KMS-11 (cell line): Measurements from ENCODE around the gene EIF2AK3.
A peak's percentile ranks its signal among the peaks of the same experiment; 100 is the strongest.

ENCODE experiments used
- H2AFZ ChIP-seq: fragments of 200-600 bp; sonication (generic); 2 replicates; pipeline ENCODE4 v1.6.1; 2016; ENCODE audit warnings: antibody characterized with exemption, mixed run types, low read depth
- H3K27ac ChIP-seq: fragments of 200-600 bp; sonication (generic); 2 replicates; pipeline ENCODE4 v1.6.1; 2016; ENCODE audit warnings: mild to moderate bottlenecking, mixed run types
- H3K27me3 ChIP-seq: fragments of 200-600 bp; sonication (generic); 2 replicates; pipeline ENCODE4 v1.6.1; 2017; ENCODE audit warnings: mild to moderate bottlenecking, low read depth, mixed run types, moderate library complexity; ENCODE audit not compliant: insufficient read depth
- H3K36me3 ChIP-seq: fragments of 200-600 bp; sonication (generic); 2 replicates; pipeline ENCODE4 v1.6.1; 2017; ENCODE audit warnings: mild to moderate bottlenecking, mixed run types; ENCODE audit not compliant: insufficient read depth
- H3K4me1 ChIP-seq: fragments of 200-600 bp; sonication (generic); 2 replicates; pipeline ENCODE4 v1.6.1; 2016; ENCODE audit warnings: mild to moderate bottlenecking, low read depth, mixed run types; ENCODE audit not compliant: poor library complexity, severe bottlenecking
- H3K4me2 ChIP-seq: fragments of 200-600 bp; sonication (generic); 2 replicates; pipeline ENCODE4 v1.7.0; 2016; ENCODE audit warnings: mild to moderate bottlenecking, mixed run types
- H3K4me3 ChIP-seq: fragments of 200-600 bp; sonication (generic); IDR thresholded peaks from 2 replicates; pipeline ENCODE4 v1.6.1; 2017; ENCODE audit warnings: low read depth, low read length, mixed read lengths; ENCODE audit not compliant: insufficient read depth
- H3K79me2 ChIP-seq: fragments of 200-600 bp; sonication (generic); 2 replicates; pipeline ENCODE4 v1.6.1; 2016; ENCODE audit warnings: low read depth, mixed run types; ENCODE audit not compliant: insufficient read depth
- H3K9ac ChIP-seq: fragments of 200-600 bp; sonication (generic); 2 replicates; pipeline ENCODE4 v1.6.1; 2016; ENCODE audit warnings: mild to moderate bottlenecking, mixed run types
- H4K20me1 ChIP-seq: fragments of 200-600 bp; sonication (generic); 2 replicates; pipeline ENCODE4 v1.6.1; 2016; ENCODE audit warnings: mild to moderate bottlenecking, mixed run types; ENCODE audit not compliant: insufficient read depth
- CTCF ChIP-seq: fragments of 200-600 bp; sonication (generic); conservative IDR thresholded peaks from 2 replicates; pipeline ENCODE4 v1.6.1; 2017; ENCODE audit warnings: low read depth, mild to moderate bottlenecking, antibody characterized with exemption, low read length, moderate library complexity, mixed read lengths

The EIF2AK3 gene

DNA sequence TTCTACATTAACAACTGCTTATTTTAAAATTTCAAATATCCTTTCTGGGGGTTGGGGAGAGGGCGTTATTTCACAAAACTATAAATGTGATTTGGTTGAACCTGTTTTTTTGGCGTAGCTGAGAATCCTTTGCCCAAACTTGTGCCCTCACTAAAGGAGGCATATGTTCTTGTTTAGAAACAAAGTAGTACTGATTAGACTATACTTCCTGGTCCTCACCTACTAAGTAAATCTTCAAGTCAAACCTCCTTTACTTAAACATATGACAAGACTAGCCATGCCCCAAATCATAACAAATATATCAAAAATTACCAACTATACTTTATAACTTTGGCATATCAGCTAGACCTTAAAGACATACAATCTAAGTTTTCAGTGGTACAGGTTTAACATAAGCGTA, 5.8 kb downstream of the EIF2AK3 start:
- Histone ChIP-seq H3K36me3 (no peaks in the 10 kb centered on the region), H3K27me3 (no peaks in the 10 kb centered on the region), H3K4me3 (no peak overlapping the region), H3K9ac (no peak overlapping the region), H3K4me2 (no peak overlapping the region), H4K20me1 (no peaks in the 10 kb centered on the region), H3K79me2 (peaks cover 100% of the 10 kb centered on the region), H3K4me1 (peaks cover 76% of the 10 kb centered on the region), H3K27ac (no peak overlapping the region), H2AFZ (no peak overlapping the region)
- TF ChIP-seq CTCF = no peak

GRCh38 chr2:88620015-88620414, 7.2 kb downstream of the EIF2AK3 start:
- Histone ChIP-seq H3K27ac (no peak overlapping the region), H2AFZ (no peak overlapping the region), H3K79me2 (peaks cover 100% of the 10 kb centered on the region), H3K4me1 (peaks cover 79% of the 10 kb centered on the region), H3K9ac (no peak overlapping the region), H4K20me1 (no peaks in the 10 kb centered on the region), H3K4me3 (no peak overlapping the region), H3K27me3 (no peaks in the 10 kb centered on the region), H3K4me2 (no peak overlapping the region), H3K36me3 (no peaks in the 10 kb centered on the region)
- no peak for TF ChIP-seq CTCF

DNA sequence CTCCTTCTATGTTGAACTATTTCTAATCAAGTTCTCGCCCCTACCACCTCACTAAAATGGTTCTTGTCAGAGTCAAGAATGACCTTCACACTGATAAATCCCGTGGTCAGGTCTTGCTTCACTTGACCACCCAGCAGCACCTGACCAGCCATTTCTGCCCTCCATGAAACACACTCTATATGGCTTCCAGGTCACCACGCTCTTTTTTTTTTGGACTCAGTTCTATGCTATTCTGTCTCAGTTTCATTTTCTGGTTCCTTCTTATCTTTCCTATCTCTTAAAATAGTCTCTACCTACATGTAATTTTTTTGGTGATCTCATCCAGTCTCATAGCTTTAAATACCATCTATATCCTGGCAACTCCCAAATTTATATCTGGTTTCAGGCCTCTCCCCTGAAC, 11.4 kb downstream of the EIF2AK3 start:
- Histone ChIP-seq H3K9ac (no peak overlapping the region), H3K36me3 (no peaks in the 10 kb centered on the region)
- TF ChIP-seq CTCF = no peak

GRCh38 chr2:88614497-88615157, 12.6 kb downstream of the EIF2AK3 start:
- H3K79me2 ChIP-seq = peaks cover 63% of the 10 kb centered on the region; the same call in 1 of the 2 replicates
- H3K4me3 ChIP-seq = no peak overlapping the region
- peak overlapping the region; percentile 36; the same call in 1 of the 2 replicates for H3K27ac ChIP-seq
- H2AFZ ChIP-seq = no peak overlapping the region
- H3K4me1 ChIP-seq = peaks cover 79% of the 10 kb centered on the region
- no peak for TF ChIP-seq CTCF
- no peaks in the 10 kb centered on the region for H4K20me1 ChIP-seq
- no peaks in the 10 kb centered on the region for H3K36me3 ChIP-seq
- H3K4me2 ChIP-seq = peak overlapping the region; percentile 66
- H3K27me3 ChIP-seq = no peaks in the 10 kb centered on the region
- H3K9ac ChIP-seq = no peak overlapping the region

More for the DNA sequence above, 11.4 kb downstream of the EIF2AK3 start:
- Histone ChIP-seq H3K27ac (peak overlapping the region; percentile 15; the same call in 1 of the 2 replicates), H2AFZ (no peak overlapping the region), H3K4me2 (peak overlapping the region; percentile 66), H3K79me2 (peaks cover 74% of the 10 kb centered on the region; the same call in 1 of the 2 replicates), H4K20me1 (no peaks in the 10 kb centered on the region), H3K27me3 (no peaks in the 10 kb centered on the region), H3K4me1 (peaks cover 80% of the 10 kb centered on the region), H3K4me3 (no peak overlapping the region)
